Gastrocnemius medialis (tissue), 4 donors: Measurements from ENCODE around the gene PTGER1.

Experiments used
- CTCF ChIP-seq, 5 experiments: fragments of 450-650 bp in 3 of 5; fragments of 200-600 bp in 2 of 5; sonication (generic) in 2 of 5; IDR thresholded peaks in 4 of 5; conservative IDR thresholded peaks in 1 of 5; 1 replicate in 4 of 5; 2 replicates in 1 of 5; pipeline ENCODE4 v1.5.1; 2016 to 2019; ENCODE audit warnings: antibody characterized with exemption in 5 of 5, mild to moderate bottlenecking in 3 of 5, moderate library complexity in 3 of 5
- POLR2A ChIP-seq, 2 donors: fragments of 450-650 bp; IDR thresholded peaks; one replicate each; pipeline ENCODE4 v1.6.1; 2017; ENCODE audit warnings: antibody characterized with exemption in 2 of 2, mild to moderate bottlenecking in 2 of 2, moderate library complexity in 2 of 2

- no peak for TF ChIP-seq CTCF (IDR thresholded peaks at IDR 0.05 in 4 of 5, conservative IDR thresholded peaks at IDR 0.05 in 1 of 5)
- TF ChIP-seq POLR2A (IDR thresholded peaks at IDR 0.05): no peak
Observed at GRCh38 chr19:14428882-14429416, 46.2 kb downstream of the PTGER1 start.
